ENCODE measurements around the gene IQGAP1. TPM values are rescaled to one million over a fixed set of nuclear protein-coding genes. Genes with fewer than 3 reads are reported as not detected.

IQGAP1 gene
- total RNA-seq (2022) (264 and 284 TPM in 2 replicates), Bru-seq, nascent RNA (percentile 97 among the genes with signal in this experiment), BruChase-seq, experiment 1, labeled RNA remaining after a 6-hour chase (percentile 98 among the genes with signal in this experiment), BruChase-seq, experiment 2, labeled RNA remaining after a 2-hour chase (percentile 95 among the genes with signal in this experiment)
- long read RNA-seq, full-length matches to known transcripts, result 213 of 323 reads
- long read RNA-seq, partial matches to known transcripts, result 70 of 323 reads
- long read RNA-seq, other reads (novel, unspliced or antisense), result 40 of 323 reads

DNA sequence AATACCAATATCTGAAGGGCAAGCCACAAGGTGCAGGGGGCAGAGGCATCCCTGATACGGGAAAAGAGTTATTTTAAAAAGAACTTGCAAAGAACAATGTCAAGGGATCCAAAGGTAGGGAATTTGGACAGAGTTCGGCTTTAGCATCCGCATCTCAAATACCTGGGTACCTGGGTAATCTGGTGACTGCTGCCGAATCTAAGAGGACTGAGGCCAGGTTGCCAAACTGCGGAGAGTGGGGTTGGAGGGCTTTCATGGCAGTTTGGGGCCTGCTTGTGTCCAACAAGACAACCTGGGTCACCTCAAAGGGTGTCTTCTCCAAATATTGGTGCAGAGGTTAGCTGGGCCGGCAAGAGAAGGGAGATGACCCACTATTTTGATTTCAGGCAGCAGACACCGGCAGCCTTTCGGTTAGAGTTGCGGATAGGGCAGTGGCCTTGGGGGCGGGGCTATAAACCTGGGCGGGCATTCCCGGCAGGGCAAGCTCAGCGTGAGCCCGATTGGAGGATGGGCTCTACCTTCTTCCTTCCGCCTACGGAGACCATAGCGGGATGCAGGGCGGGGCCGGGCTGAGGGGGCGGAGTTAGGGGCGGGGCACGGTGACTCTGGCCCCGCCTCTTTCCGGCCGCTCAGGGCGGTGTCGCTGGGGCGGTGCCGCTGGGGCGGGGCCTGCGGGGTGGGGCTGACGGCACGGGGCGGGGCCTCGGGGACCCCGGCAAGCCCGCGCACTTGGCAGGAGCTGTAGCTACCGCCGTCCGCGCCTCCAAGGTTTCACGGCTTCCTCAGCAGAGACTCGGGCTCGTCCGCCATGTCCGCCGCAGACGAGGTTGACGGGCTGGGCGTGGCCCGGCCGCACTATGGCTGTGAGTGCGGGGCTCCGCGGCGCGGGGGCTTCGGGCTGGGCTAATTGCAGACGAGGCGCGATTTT lies at the start of gene IQGAP1:
Gene IQGAP1 (plus strand): TSS at position 709 of the 928 bp plus-strand sequence. CDS start 100 bp downstream, at position 809.
- Mint-ChIP-seq H3K27me3 (ENCODE audit: insufficient read depth, unreplicated experiment) (no peaks in the 10 kb centered on the region), H3K27ac (ENCODE audit: low read depth, unreplicated experiment) (peak within 1 kb of the TSS; percentile 96), H3K36me3 (ENCODE audit: insufficient read depth, unreplicated experiment) (peaks cover 29% of the 10 kb centered on the region), H3K4me1 (ENCODE audit: insufficient read depth, unreplicated experiment) (peaks cover 43% of the 10 kb centered on the region), H3K4me3 (ENCODE audit: unreplicated experiment) (peak within 1 kb of the TSS; percentile 96), H3K9me3 (ENCODE audit: unreplicated experiment) (no peaks in the 10 kb centered on the region)
- BruUV-seq (replicated peaks), result TSS peak; percentile 93
- POLR2A ChIA-PET, result interaction anchor here (0.5 to 5.8 kb wide), 21 partner anchors 10 to 78 kb away, joined by 3 to 133 read pairs (median 7); partner anchors contain the start of gene ZNF774
- TF ChIP-seq CTCF (IDR thresholded peaks at IDR 0.05; ENCODE audit: unreplicated experiment), result no peak
- CTCF ChIA-PET, result interaction anchor here (0.6 to 1.6 kb wide), 6 partner anchors 26 to 312 kb away, joined by 3 to 4 read pairs (median 3); no protein-coding TSS in a partner anchor
- DNase-seq (ENCODE audit: unreplicated experiment), result peak; percentile 96
- intact Hi-C loops (cut with micrococcal nuclease), result loop anchor here (1.0 to 5.0 kb wide), 3 partner anchors 14 to 67 kb away; no protein-coding TSS in a partner anchor

DNA sequence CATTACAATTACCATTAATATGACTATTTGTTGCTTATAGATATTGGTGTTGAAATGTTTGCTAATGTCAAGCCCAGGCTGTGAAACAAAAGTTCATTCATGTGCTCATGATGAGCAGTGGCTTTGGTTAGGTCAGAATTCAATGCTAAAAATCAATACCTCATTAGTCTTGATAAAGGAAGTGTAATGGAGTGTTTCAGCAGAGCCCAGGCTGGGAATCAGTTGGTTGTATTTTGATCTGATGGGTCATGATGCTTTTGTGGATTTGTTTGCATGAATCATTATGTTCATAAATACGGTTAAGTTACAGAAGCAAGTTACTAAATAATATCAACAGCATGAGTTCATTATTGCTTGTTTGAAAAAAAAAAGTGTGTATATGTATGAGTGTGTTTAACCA lies 49.5 kb upstream of the IQGAP1 start:
- no peaks in the 10 kb centered on the region for H3K27me3 Mint-ChIP-seq (ENCODE audit: insufficient read depth, unreplicated experiment)
- H3K4me1 Mint-ChIP-seq (ENCODE audit: insufficient read depth, unreplicated experiment), result peaks cover 16% of the 10 kb centered on the region
- POLR2A ChIA-PET, result interaction anchor here (0.7 kb wide), 1 partner anchor 239 kb away, joined by 3 read pairs; no protein-coding TSS in a partner anchor
- no peak for TF ChIP-seq CTCF (IDR thresholded peaks at IDR 0.05; ENCODE audit: unreplicated experiment)
- H3K36me3 Mint-ChIP-seq (ENCODE audit: insufficient read depth, unreplicated experiment), result no peaks in the 10 kb centered on the region
- BruUV-seq (replicated peaks), result no TSS peak
- no peaks in the 10 kb centered on the region for H3K9me3 Mint-ChIP-seq (ENCODE audit: unreplicated experiment)
- CTCF ChIA-PET, result interaction anchor here (4.5 kb wide), 1 partner anchor 18 kb away, joined by 25 read pairs; no protein-coding TSS in a partner anchor
- intact Hi-C loops (cut with micrococcal nuclease), result no loop called here
- no peak for DNase-seq (ENCODE audit: unreplicated experiment)
- no peak overlapping the region for H3K4me3 Mint-ChIP-seq (ENCODE audit: unreplicated experiment)
- H3K27ac Mint-ChIP-seq (ENCODE audit: low read depth, unreplicated experiment), result no peak overlapping the region

DNA sequence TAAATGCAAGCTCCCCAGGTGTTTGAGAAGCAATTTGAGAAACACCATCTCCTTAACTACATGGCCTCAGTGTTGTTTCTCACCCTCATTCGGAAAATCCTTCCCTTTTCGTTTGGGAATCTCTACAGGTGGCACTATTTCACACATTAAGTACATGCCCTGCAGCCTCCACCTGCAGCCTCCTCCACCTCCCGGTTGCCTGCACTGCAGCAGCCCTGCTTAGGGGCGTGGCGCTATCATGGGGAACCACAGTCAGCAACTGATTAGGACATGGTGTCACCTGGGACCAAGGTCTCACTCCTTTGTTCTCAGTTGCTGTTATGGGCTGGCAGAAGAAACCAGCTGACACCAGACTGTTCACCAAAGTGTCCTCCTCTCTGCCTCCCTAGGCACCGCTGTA lies 47.7 kb upstream of the IQGAP1 start:
- Mint-ChIP-seq H3K4me3 (ENCODE audit: unreplicated experiment) (no peak overlapping the region), H3K9me3 (ENCODE audit: unreplicated experiment) (no peaks in the 10 kb centered on the region), H3K4me1 (ENCODE audit: insufficient read depth, unreplicated experiment) (peaks cover 16% of the 10 kb centered on the region), H3K27ac (ENCODE audit: low read depth, unreplicated experiment) (no peak overlapping the region), H3K27me3 (ENCODE audit: insufficient read depth, unreplicated experiment) (no peaks in the 10 kb centered on the region), H3K36me3 (ENCODE audit: insufficient read depth, unreplicated experiment) (no peaks in the 10 kb centered on the region)
- peak; percentile 37 for DNase-seq (ENCODE audit: unreplicated experiment)
- no TSS peak for BruUV-seq (replicated peaks)
- POLR2A ChIA-PET, result interaction anchor here (0.6 kb wide), 1 partner anchor 14 kb away, joined by 3 read pairs; no protein-coding TSS in a partner anchor
- TF ChIP-seq CTCF (IDR thresholded peaks at IDR 0.05; ENCODE audit: unreplicated experiment), result no peak
- CTCF ChIA-PET, result interaction anchor here (0.6 to 3.9 kb wide), 2 partner anchors 20 to 457 kb away, joined by 3 to 15 read pairs; no protein-coding TSS in a partner anchor
- intact Hi-C loops (cut with micrococcal nuclease), result no loop called here

All from MCF 10A (cell line).